Fibroblast of skin of right biceps (primary cell): Measurements from ENCODE around the gene CEP112.

Experiments
- DNase-seq: peaks from one replicate; pipeline ENCODE4 v3.0.0-alpha.2; 2013

The CEP112 gene

GRCh38 chr17:65586899-65587298, 605.0 kb downstream of the CEP112 start:
- no peak for DNase-seq
